A673 (cell line): ENCODE data around the gene GRIK1. TPM values are rescaled to one million over a fixed set of nuclear protein-coding genes. Genes with fewer than 3 reads are reported as not detected.

ENCODE experiments used
- BruUV-seq: library from RNA; stranded (reverse); fragments of 400-500 nt; replicated peaks from 2 replicates; lab custom pipeline; 2021; lab: Mats Ljungman, UMichigan
- CTCF ChIA-PET: fragments of 300-600 bp; sonication (Branson Sonifier 250); formaldehyde crosslinking; loops from one replicate; lab custom pipeline; 2022; ENCODE audit warnings: antibody characterized with exemption; lab: Charles Lee
- POLR2A ChIA-PET: fragments of 300-600 bp; sonication (Branson Sonifier 250); formaldehyde crosslinking; loops from one replicate; lab custom pipeline; 2022; ENCODE audit warnings: antibody characterized with exemption; ENCODE audit not compliant: low non-redundant PET; lab: Charles Lee
- DNase-seq: peaks from one replicate; pipeline ENCODE4 v3.0.0-alpha.2; 2015; ENCODE audit warnings: low spot score
- H3K27ac ChIP-seq: fragments of 200-600 bp; sonication (generic); 2 replicates; pipeline ENCODE4 v1.5.1; 2016; ENCODE audit warnings: mixed run types, low read depth, mild to moderate bottlenecking, mixed read lengths, antibody characterized with exemption, low read length; ENCODE audit not compliant: poor library complexity, severe bottlenecking
- H3K27me3 ChIP-seq: fragments of 200-600 bp; sonication (generic); replicated peaks from 2 replicates; pipeline ENCODE4 v1.6.1; 2017; ENCODE audit warnings: mixed run types, low read depth, mild to moderate bottlenecking, mixed read lengths, antibody characterized with exemption, low read length; ENCODE audit not compliant: insufficient read depth, poor library complexity
- H3K36me3 ChIP-seq: fragments of 200-600 bp; sonication (generic); 2 replicates; pipeline ENCODE4 v1.6.1; 2016; ENCODE audit warnings: mixed run types, mild to moderate bottlenecking, mixed read lengths, antibody characterized with exemption, low read length; ENCODE audit not compliant: insufficient read depth, poor library complexity, severe bottlenecking
- H3K4me1 ChIP-seq: fragments of 200-600 bp; sonication (generic); 2 replicates; pipeline ENCODE4 v1.6.1; 2017; ENCODE audit warnings: mixed run types, mild to moderate bottlenecking, mixed read lengths, antibody characterized with exemption, low read length; ENCODE audit not compliant: insufficient read depth, poor library complexity, severe bottlenecking
- H3K4me3 ChIP-seq: fragments of 200-600 bp; sonication (generic); 2 replicates; pipeline ENCODE4 v1.5.1; 2016; ENCODE audit warnings: low read depth, mixed run types, mild to moderate bottlenecking, mixed read lengths, low read length; ENCODE audit not compliant: poor library complexity, severe bottlenecking
- H3K9me3 ChIP-seq: fragments of 200-600 bp; sonication (generic); 2 replicates; pipeline ENCODE4 v1.6.1; 2016; ENCODE audit warnings: mixed run types, low read depth, mild to moderate bottlenecking, mixed read lengths, antibody characterized with exemption, low read length; ENCODE audit not compliant: poor library complexity, severe bottlenecking
- EZH2 ChIP-seq: fragments of 200-600 bp; sonication (generic); IDR thresholded peaks from 2 replicates; pipeline ENCODE4 v1.6.1; 2017; ENCODE audit warnings: borderline replicate concordance, low read depth, mild to moderate bottlenecking, mixed read lengths, antibody characterized with exemption, low read length; ENCODE audit not compliant: poor library complexity, severe bottlenecking
- intact Hi-C: fragments of 100-400 bp; cut with micrococcal nuclease; formaldehyde crosslinking; loops from one replicate; pipeline ENCODE4 v1.10.0; 2022; ENCODE audit not compliant: unreplicated experiment
- total RNA-seq: library from RNA; stranded (reverse); gene quantifications from 2 replicates; pipeline ENCODE4 v1.2.3, GENCODE V29; 2021
- TF ChIP-seq, protein P1 (sequence below): fragments of 300-800, 200-600 bp; sonication (generic); conservative IDR thresholded peaks from 2 replicates; pipeline ENCODE4 v1.5.1; 2017; ENCODE audit warnings: low read depth, mild to moderate bottlenecking, antibody characterized with exemption, low read length, moderate library complexity, mixed read lengths

GRIK1 gene
- total RNA-seq, 1 experiment from 2014 or later = 0.67 TPM

- BruUV-seq = no TSS peak
- H3K36me3 ChIP-seq = no peaks in the 10 kb centered on the region
- H3K4me1 ChIP-seq = no peaks in the 10 kb centered on the region
- ChIA-PET CTCF (no interaction called here), POLR2A (no interaction called here)
- intact Hi-C loops = no loop called here
- peaks cover 16% of the 10 kb centered on the region for H3K27me3 ChIP-seq
- TF ChIP-seq, protein P1, sequence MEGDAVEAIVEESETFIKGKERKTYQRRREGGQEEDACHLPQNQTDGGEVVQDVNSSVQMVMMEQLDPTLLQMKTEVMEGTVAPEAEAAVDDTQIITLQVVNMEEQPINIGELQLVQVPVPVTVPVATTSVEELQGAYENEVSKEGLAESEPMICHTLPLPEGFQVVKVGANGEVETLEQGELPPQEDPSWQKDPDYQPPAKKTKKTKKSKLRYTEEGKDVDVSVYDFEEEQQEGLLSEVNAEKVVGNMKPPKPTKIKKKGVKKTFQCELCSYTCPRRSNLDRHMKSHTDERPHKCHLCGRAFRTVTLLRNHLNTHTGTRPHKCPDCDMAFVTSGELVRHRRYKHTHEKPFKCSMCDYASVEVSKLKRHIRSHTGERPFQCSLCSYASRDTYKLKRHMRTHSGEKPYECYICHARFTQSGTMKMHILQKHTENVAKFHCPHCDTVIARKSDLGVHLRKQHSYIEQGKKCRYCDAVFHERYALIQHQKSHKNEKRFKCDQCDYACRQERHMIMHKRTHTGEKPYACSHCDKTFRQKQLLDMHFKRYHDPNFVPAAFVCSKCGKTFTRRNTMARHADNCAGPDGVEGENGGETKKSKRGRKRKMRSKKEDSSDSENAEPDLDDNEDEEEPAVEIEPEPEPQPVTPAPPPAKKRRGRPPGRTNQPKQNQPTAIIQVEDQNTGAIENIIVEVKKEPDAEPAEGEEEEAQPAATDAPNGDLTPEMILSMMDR = no peak
- no peak for TF ChIP-seq EZH2
- H3K27ac ChIP-seq = no peak overlapping the region
- H3K4me3 ChIP-seq = no peak overlapping the region
- H3K9me3 ChIP-seq = no peaks in the 10 kb centered on the region
- DNase-seq = no peak
Measured at GRCh38 chr21:29947119-29947518, 7.3 kb upstream of the GRIK1 start.

GRCh38 chr21:29943885-29944284, 4.1 kb upstream of the GRIK1 start:
- H3K4me3 ChIP-seq = no peak overlapping the region
- H3K4me1 ChIP-seq = peaks cover 5% of the 10 kb centered on the region
- H3K27me3 ChIP-seq = peaks cover 29% of the 10 kb centered on the region
- intact Hi-C loops = loop anchor here (5.0 kb wide), 2 partner anchors 93 to 248 kb away; no protein-coding TSS in a partner anchor
- no TSS peak for BruUV-seq
- TF ChIP-seq, protein P1 = peak; percentile 56
- no peak for TF ChIP-seq EZH2
- ChIA-PET POLR2A (no interaction called here), CTCF (no interaction called here)
- no peaks in the 10 kb centered on the region for H3K36me3 ChIP-seq
- no peak overlapping the region for H3K27ac ChIP-seq
- no peaks in the 10 kb centered on the region for H3K9me3 ChIP-seq
- DNase-seq = no peak

DNA sequence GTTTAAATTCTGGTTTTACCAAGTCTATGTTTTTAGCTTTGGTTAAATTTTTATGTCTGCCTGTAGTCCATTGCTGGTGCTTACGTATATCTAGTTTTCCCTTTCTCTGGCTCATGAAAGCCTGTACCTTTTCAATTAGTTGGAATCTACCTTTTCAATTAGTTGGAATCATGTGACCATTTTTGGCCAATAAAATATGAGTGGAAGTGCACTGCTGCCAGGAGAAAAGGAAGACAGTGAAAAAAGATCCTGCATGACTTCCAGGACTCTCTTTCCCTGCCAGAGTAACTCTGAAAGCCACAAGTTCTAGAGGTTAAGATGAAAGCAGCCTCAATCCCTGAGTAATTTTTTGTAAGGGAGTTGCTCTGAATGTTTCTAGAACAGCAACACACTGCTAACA, 2.2 kb upstream of the GRIK1 start:
- TF ChIP-seq EZH2 = no peak
- TF ChIP-seq, protein P1 = no peak
- DNase-seq = no peak
- no TSS peak for BruUV-seq
- Histone ChIP-seq H3K4me1 (peaks cover 5% of the 10 kb centered on the region), H3K4me3 (no peak overlapping the region), H3K36me3 (no peaks in the 10 kb centered on the region), H3K27me3 (peaks cover 42% of the 10 kb centered on the region), H3K9me3 (no peaks in the 10 kb centered on the region), H3K27ac (no peak overlapping the region)
- CTCF ChIA-PET = no interaction called here
- intact Hi-C loops = loop anchor here (5.0 kb wide), 2 partner anchors 95 to 250 kb away; no protein-coding TSS in a partner anchor
- POLR2A ChIA-PET = interaction anchor here (0.6 kb wide), 1 partner anchor 367 kb away, joined by 4 read pairs; no protein-coding TSS in a partner anchor
